GM12878 (cell line): Measurements from ENCODE around the gene ONECUT2. TPM values are rescaled to one million over a fixed set of nuclear protein-coding genes. Genes with fewer than 3 reads are reported as not detected.

Experiments used
- ATAC-seq: fragments of 200-7000 bp; cut with Tn5 transposase; 3 replicates; pipeline ENCODE4 v1.9.1; 2020; ENCODE audit warnings: mild to moderate bottlenecking, moderate library complexity
- BruUV-seq: library from RNA; stranded (reverse); fragments of 400-500 nt; replicated peaks from 2 replicates; lab custom pipeline; 2021; lab: Mats Ljungman, UMichigan
- CTCF ChIA-PET: fragments of 300-600 bp; sonication (Branson Sonifier 250); formaldehyde crosslinking; extraction: SDS; loops from one replicate; lab custom pipeline; 2021; ENCODE audit warnings: inconsistent platforms; lab: Yijun Ruan, JAX
- POLR2A ChIA-PET: fragments of 350-600 bp; formaldehyde crosslinking; extraction: SDS; loops from one replicate; lab custom pipeline; 2021; ENCODE audit warnings: inconsistent platforms; lab: Charles Lee
- RAD21 ChIA-PET: fragments of 300-600 bp; sonication (Branson Sonifier 250); formaldehyde crosslinking; loops from one replicate; lab custom pipeline; 2023; ENCODE audit warnings: antibody characterized with exemption; ENCODE audit not compliant: unreplicated experiment; lab: Charles Lee
- SMC1A ChIA-PET: fragments of 300-600 bp; sonication (Branson Sonifier 250); formaldehyde crosslinking; loops from one replicate; lab custom pipeline; 2023; ENCODE audit not compliant: unreplicated experiment, uncharacterized antibody; lab: Charles Lee
- DNase-seq: peaks from one replicate; pipeline ENCODE4 v3.0.0-alpha.2; 2011; ENCODE audit warnings: low read depth, low spot score
- FAIRE-seq: peaks from 3 replicates; lab custom pipeline; 2011; peaks lifted over from hg19 to GRCh38; lab: Jason Lieb, UNC
- H2AFZ ChIP-seq: 2 replicates; pipeline ENCODE4 v1.6.0; 2011; ENCODE audit warnings: low read depth, low read length, control low read depth; ENCODE audit not compliant: control insufficient read depth
- H3K27ac ChIP-seq: 2 replicates; pipeline ENCODE4 v1.5.1; 2011; ENCODE audit warnings: control low read depth; ENCODE audit not compliant: control insufficient read depth, insufficient read depth
- H3K27me3 ChIP-seq, 2 experiments: replicated peaks in 1 of 2; 2 replicates each; pipeline versions ENCODE4 v1.6.0 to v1.6.1; 2011; ENCODE audit warnings: low read length in 1 of 2; ENCODE audit not compliant: control insufficient read depth in 2 of 2, insufficient read depth in 2 of 2
- H3K36me3 ChIP-seq, 2 experiments: 2 replicates each; pipeline ENCODE4 v1.5.1; 2011; ENCODE audit warnings: low read length in 1 of 2; ENCODE audit not compliant: control insufficient read depth in 2 of 2, insufficient read depth in 2 of 2
- H3K4me1 ChIP-seq: 2 replicates; pipeline ENCODE4 v1.6.1; 2011; ENCODE audit warnings: mild to moderate bottlenecking, low read length, moderate library complexity, mixed read lengths; ENCODE audit not compliant: control insufficient read depth, insufficient read depth
- H3K4me2 ChIP-seq: 2 replicates; pipeline ENCODE4 v1.6.0; 2011; ENCODE audit warnings: control low read depth; ENCODE audit not compliant: control insufficient read depth, insufficient read depth
- H3K4me3 ChIP-seq: fragments of 200-600 bp; sonication (generic); 2 replicates; pipeline ENCODE4 v1.5.1; 2016
- H3K79me2 ChIP-seq: 2 replicates; pipeline ENCODE4 v1.6.0; 2011; ENCODE audit warnings: low read length; ENCODE audit not compliant: control insufficient read depth, insufficient read depth
- H3K9ac ChIP-seq: 2 replicates; pipeline ENCODE4 v1.8.0; 2011; ENCODE audit warnings: low read length, control low read depth, mixed read lengths; ENCODE audit not compliant: control insufficient read depth, insufficient read depth
- H3K9me3 ChIP-seq: replicated peaks from 3 replicates; pipeline ENCODE4 v1.5.1; 2011; ENCODE audit warnings: mild to moderate bottlenecking, low read length; ENCODE audit not compliant: control insufficient read depth, insufficient read depth
- H4K20me1 ChIP-seq: 2 replicates; pipeline ENCODE4 v1.6.0; 2011; ENCODE audit not compliant: control insufficient read depth, insufficient read depth
- BRCA1 ChIP-seq: IDR thresholded peaks from 2 replicates; pipeline ENCODE4 v1.6.1; 2011; ENCODE audit warnings: low read depth, low read length, improper control_type of control experiment
- CBX3 ChIP-seq: fragments of 200-600 bp; sonication (generic); IDR thresholded peaks from 2 replicates; pipeline ENCODE4 v1.6.1; 2016; ENCODE audit warnings: low read depth, borderline replicate concordance
- CBX5 ChIP-seq: sonication (generic); IDR thresholded peaks from 2 replicates; pipeline ENCODE4 v1.6.1; 2016; ENCODE audit warnings: low read depth, moderate library complexity, mild to moderate bottlenecking, inconsistent platforms
- JUNB ChIP-seq: IDR thresholded peaks from 2 replicates; pipeline ENCODE4 v1.6.1; 2016; ENCODE audit warnings: antibody characterized with exemption, mild to moderate bottlenecking
- KAT2A ChIP-seq: conservative IDR thresholded peaks from 2 replicates; pipeline ENCODE4 v1.6.1; 2011; ENCODE audit warnings: low read depth, low read length; ENCODE audit not compliant: control insufficient read depth
- NFXL1 ChIP-seq: fragments of 450-650 bp; IDR thresholded peaks from 2 replicates; pipeline ENCODE4 v1.6.1; 2017; ENCODE audit warnings: antibody characterized with exemption, mild to moderate bottlenecking, borderline replicate concordance
- NRF1 ChIP-seq: conservative IDR thresholded peaks from 2 replicates; pipeline ENCODE4 v1.6.1; 2011; ENCODE audit warnings: mild to moderate bottlenecking, low read depth, low read length, improper control_type of control experiment
- PBX3 ChIP-seq: IDR thresholded peaks from 2 replicates; pipeline ENCODE4 v1.6.1; 2011; ENCODE audit warnings: mild to moderate bottlenecking, low read depth, low read length, moderate library complexity; ENCODE audit not compliant: insufficient replicate concordance
- POLR2AphosphoS2 ChIP-seq: IDR thresholded peaks from 2 replicates; pipeline ENCODE4 v1.6.1; 2011; ENCODE audit warnings: low read depth, mild to moderate bottlenecking, low read length, improper control_type of control experiment, moderate library complexity
- PRDM15 ChIP-seq: fragments of 450-650 bp; formaldehyde crosslinking; IDR thresholded peaks from 2 replicates; pipeline ENCODE4 v1.4.0; 2020; ENCODE audit warnings: mild to moderate bottlenecking, moderate library complexity
- RELB ChIP-seq: fragments of 450-650 bp; IDR thresholded peaks from 2 replicates; pipeline ENCODE4 v1.6.1; 2017; ENCODE audit warnings: low read depth, mild to moderate bottlenecking, moderate library complexity
- TCF12 ChIP-seq: IDR thresholded peaks from 2 replicates; pipeline ENCODE4 v1.6.1; 2011; ENCODE audit warnings: low read depth, mild to moderate bottlenecking, low read length
- ZNF274 ChIP-seq: IDR thresholded peaks from one replicate; pipeline ENCODE4 v1.8.0; 2011; ENCODE audit not compliant: insufficient read length, insufficient read depth
- WGBS: methylation state at CpG from one replicate; pipeline ENCODE4 v1.1.6; 2016; ENCODE audit warnings: low lambda C conversion rate; ENCODE audit not compliant: insufficient replicate concordance, insufficient coverage; ENCODE audit errors: missing lambda C conversion rate; 5-methylcytosine and 5-hydroxymethylcytosine counted together
- in situ Hi-C: fragments of 300-500 bp; cut with MboI; formaldehyde crosslinking; loops from 9 replicates; pipeline ENCODE4 v1.14.3; 2018; ENCODE audit warnings: mixed read lengths
- intact Hi-C: fragments of 100-400 bp; cut with micrococcal nuclease; formaldehyde crosslinking; loops from one replicate; pipeline ENCODE4 v1.14.2; 2022; ENCODE audit not compliant: unreplicated experiment
- polyA plus RNA-seq, 11 experiments: library from polyadenylated mRNA; depleted of rRNA in 4 of 11; unstranded in 6 of 11; stranded (reverse) in 5 of 11; fragments of >200 nt; fragmentation: Nextera tagmentation in 4 of 11; fragmentation: Illumina TruSeq in 1 of 11; extraction: Ambion mirVana in 4 of 11; extraction: Trizol in 1 of 11; gene quantifications; 1 replicate in 1 of 11; 2 replicates in 10 of 11; pipeline versions ENCODE4 v1.2.1 to v1.2.3, GENCODE V29; 2011 to 2016; ENCODE audit warnings: inconsistent platforms in 2 of 11, missing spikeins in 2 of 11, low read depth in 1 of 11
- total RNA-seq, 4 experiments: library from RNA; depleted of rRNA in 3 of 4; stranded (reverse); fragments of >200 nt in 3 of 4; fragmentation: Illumina TruSeq in 1 of 4; extraction: Trizol in 1 of 4; gene quantifications; 2 replicates each; pipeline versions ENCODE4 v1.2.1 to v1.2.3, GENCODE V29; 2013 to 2021
- TF ChIP-seq, protein P1 (sequence below): fragments of 450-650 bp; formaldehyde crosslinking; IDR thresholded peaks from 2 replicates; pipeline ENCODE4 v1.4.0; 2022; ENCODE audit warnings: mild to moderate bottlenecking, moderate library complexity

The ONECUT2 gene
- total and polyA plus RNA-seq, 10 of the 15 experiments (the other 5 are each of a cell fraction or from before 2014, with no cell fraction given): 0.01 to 0.03 TPM; not detected in 8

- intact Hi-C loops (no loop called here), in situ Hi-C loops (no loop called here)
- WGBS: 3% methylated on average over 2 of the region's 2 CpGs
- Histone ChIP-seq H3K9ac (no peak overlapping the region), H3K27me3 (no peaks in the 10 kb centered on the region), H3K4me3 (no peak overlapping the region), H3K27ac (no peak overlapping the region), H3K36me3 (no peaks in the 10 kb centered on the region), H3K79me2 (no peaks in the 10 kb centered on the region), H3K4me2 (no peak overlapping the region), H2AFZ (no peak overlapping the region), H4K20me1 (no peaks in the 10 kb centered on the region), H3K4me1 (no peaks in the 10 kb centered on the region), H3K9me3 (no peaks in the 10 kb centered on the region)
- DNase-seq (no peak), ATAC-seq (no peak), FAIRE-seq (no peak)
- ChIA-PET CTCF (interaction anchor here (1.4 kb wide), 1 partner anchor 677 kb away, joined by 4 read pairs; no protein-coding TSS in a partner anchor), POLR2A (no interaction called here), SMC1A (no interaction called here), RAD21 (no interaction called here)
- no TSS peak for BruUV-seq
- TF ChIP-seq BRCA1: no peak
- no peak for TF ChIP-seq RELB
- no peak for TF ChIP-seq CBX5
- no peak for TF ChIP-seq POLR2AphosphoS2
- no peak for TF ChIP-seq NRF1
- TF ChIP-seq JUNB: no peak
- TF ChIP-seq PBX3: no peak
- TF ChIP-seq PRDM15: no peak
- TF ChIP-seq NFXL1: no peak
- no peak for TF ChIP-seq TCF12
- TF ChIP-seq, protein P1, sequence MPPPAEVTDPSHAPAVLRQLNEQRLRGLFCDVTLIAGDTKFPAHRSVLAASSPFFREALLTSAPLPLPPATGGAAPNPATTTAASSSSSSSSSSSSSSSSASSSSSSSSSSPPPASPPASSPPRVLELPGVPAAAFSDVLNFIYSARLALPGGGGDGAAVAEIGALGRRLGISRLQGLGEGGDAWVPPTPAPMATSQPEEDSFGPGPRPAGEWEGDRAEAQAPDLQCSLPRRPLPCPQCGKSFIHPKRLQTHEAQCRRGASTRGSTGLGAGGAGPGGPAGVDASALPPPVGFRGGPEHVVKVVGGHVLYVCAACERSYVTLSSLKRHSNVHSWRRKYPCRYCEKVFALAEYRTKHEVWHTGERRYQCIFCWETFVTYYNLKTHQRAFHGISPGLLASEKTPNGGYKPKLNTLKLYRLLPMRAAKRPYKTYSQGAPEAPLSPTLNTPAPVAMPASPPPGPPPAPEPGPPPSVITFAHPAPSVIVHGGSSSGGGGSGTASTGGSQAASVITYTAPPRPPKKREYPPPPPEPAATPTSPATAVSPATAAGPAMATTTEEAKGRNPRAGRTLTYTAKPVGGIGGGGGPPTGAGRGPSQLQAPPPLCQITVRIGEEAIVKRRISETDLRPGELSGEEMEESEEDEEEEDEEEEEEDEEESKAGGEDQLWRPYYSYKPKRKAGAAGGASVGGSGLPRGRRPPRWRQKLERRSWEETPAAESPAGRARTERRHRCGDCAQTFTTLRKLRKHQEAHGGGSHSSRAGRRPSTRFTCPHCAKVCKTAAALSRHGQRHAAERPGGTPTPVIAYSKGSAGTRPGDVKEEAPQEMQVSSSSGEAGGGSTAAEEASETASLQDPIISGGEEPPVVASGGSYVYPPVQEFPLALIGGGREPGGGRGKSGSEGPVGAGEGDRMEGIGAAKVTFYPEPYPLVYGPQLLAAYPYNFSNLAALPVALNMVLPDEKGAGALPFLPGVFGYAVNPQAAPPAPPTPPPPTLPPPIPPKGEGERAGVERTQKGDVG (CRISPR knock-in tag): no peak
- TF ChIP-seq CBX3: no peak
- no peak for TF ChIP-seq ZNF274
- no peak for TF ChIP-seq KAT2A
These were observed 31.1 kb downstream of the ONECUT2 start for GRCh38 chr18:57466307-57466706.
